ENCODE measurements around the gene NBEA. TPM values are rescaled to one million over a fixed set of nuclear protein-coding genes. Genes with fewer than 3 reads are reported as not detected.

Gene NBEA
- total RNA-seq, 5 donors from 2014 or later (not counting 1 experiment from before 2014, with no cell fraction given): 1.3 to 8.7 (median 3.7) TPM

- Mint-ChIP-seq H3K27me3 (no peaks in the 10 kb centered on the region), H3K4me3 (no peak overlapping the region), H3K36me3 (no peaks in the 10 kb centered on the region), H3K9me3 (peaks cover 0 to 3% (median 1%) of the 10 kb centered on the region in 3 donors), H3K27ac (no peak overlapping the region), H3K4me1 (no peaks in the 10 kb centered on the region)
- ATAC-seq (replicated peaks in 1 of 4) (no peak), DNase-seq (no peak)
- Histone ChIP-seq H3K9me3 (no peaks in the 10 kb centered on the region), H3K27ac (ENCODE audit: low read length) (no peak overlapping the region), H3K4me3 (ENCODE audit: control insufficient read depth in 1 of 2, extremely low read depth in 1 of 2, low read length in 1 of 2) (no peak overlapping the region), H3K4me1 (ENCODE audit: control insufficient read depth in 1 of 2, extremely low read depth in 1 of 2, insufficient read depth in 2 of 2, low read length in 2 of 2) (no peaks in the 10 kb centered on the region), H3K36me3 (ENCODE audit: control insufficient read depth in 2 of 2, extremely low read depth in 1 of 2, insufficient read depth in 1 of 2, low read length in 1 of 2) (no peaks in the 10 kb centered on the region), H3K27me3 (replicated peaks in 1 of 2; ENCODE audit: control insufficient read depth in 2 of 2, extremely low read depth in 1 of 2, insufficient read depth in 2 of 2, low read length in 1 of 2) (no peaks in the 10 kb centered on the region)
- CTCF ChIA-PET: no interaction called here
- POLR2A ChIA-PET: no interaction called here
Observed at GRCh38 chr13:35378939-35379338, 436.9 kb downstream of the NBEA start.

GRCh38 chr13:35379663-35380062, 437.6 kb downstream of the NBEA start:
- H3K27ac Mint-ChIP-seq: no peak overlapping the region
- CTCF ChIA-PET: no interaction called here
- no peaks in the 10 kb centered on the region for H3K4me1 Mint-ChIP-seq
- no peaks in the 10 kb centered on the region for H3K9me3 ChIP-seq
- no peak for ATAC-seq (replicated peaks in 1 of 4)
- no peaks in the 10 kb centered on the region for H3K27me3 ChIP-seq (replicated peaks in 1 of 2; ENCODE audit: control insufficient read depth in 2 of 2, extremely low read depth in 1 of 2, insufficient read depth in 2 of 2, low read length in 1 of 2)
- no peak for DNase-seq
- H3K27me3 Mint-ChIP-seq: no peaks in the 10 kb centered on the region
- no peak overlapping the region for H3K27ac ChIP-seq (ENCODE audit: low read length)
- no peaks in the 10 kb centered on the region for H3K9me3 Mint-ChIP-seq
- POLR2A ChIA-PET: no interaction called here
- no peak overlapping the region for H3K4me3 Mint-ChIP-seq
- no peaks in the 10 kb centered on the region for H3K4me1 ChIP-seq (ENCODE audit: control insufficient read depth in 1 of 2, extremely low read depth in 1 of 2, insufficient read depth in 2 of 2, low read length in 2 of 2)
- H3K36me3 Mint-ChIP-seq: no peaks in the 10 kb centered on the region
- no peaks in the 10 kb centered on the region for H3K36me3 ChIP-seq (ENCODE audit: control insufficient read depth in 2 of 2, extremely low read depth in 1 of 2, insufficient read depth in 1 of 2, low read length in 1 of 2)
- no peak overlapping the region for H3K4me3 ChIP-seq (ENCODE audit: control insufficient read depth in 1 of 2, extremely low read depth in 1 of 2, low read length in 1 of 2)

GRCh38 chr13:35387682-35388250, 445.7 kb downstream of the NBEA start:
- no peaks in the 10 kb centered on the region for H3K36me3 Mint-ChIP-seq
- no peaks in the 10 kb centered on the region for H3K4me1 ChIP-seq (ENCODE audit: control insufficient read depth in 1 of 2, extremely low read depth in 1 of 2, insufficient read depth in 2 of 2, low read length in 2 of 2)
- no peak overlapping the region for H3K27ac ChIP-seq (ENCODE audit: low read length)
- ATAC-seq (replicated peaks in 1 of 4): no peak
- no peaks in the 10 kb centered on the region for H3K9me3 ChIP-seq
- CTCF ChIA-PET: no interaction called here
- no CpG with 5 or more reads among the region's 6 CpGs for WGBS (ENCODE audit: insufficient coverage)
- no peak for DNase-seq
- no peaks in the 10 kb centered on the region for H3K27me3 ChIP-seq (replicated peaks in 1 of 2; ENCODE audit: control insufficient read depth in 2 of 2, extremely low read depth in 1 of 2, insufficient read depth in 2 of 2, low read length in 1 of 2)
- no peak overlapping the region for H3K4me3 Mint-ChIP-seq
- no peak overlapping the region for H3K4me3 ChIP-seq (ENCODE audit: control insufficient read depth in 1 of 2, extremely low read depth in 1 of 2, low read length in 1 of 2)
- POLR2A ChIA-PET: no interaction called here
- H3K36me3 ChIP-seq (ENCODE audit: control insufficient read depth in 2 of 2, extremely low read depth in 1 of 2, insufficient read depth in 1 of 2, low read length in 1 of 2): no peaks in the 10 kb centered on the region
- H3K27ac Mint-ChIP-seq: no peak overlapping the region
- H3K27me3 Mint-ChIP-seq: no peaks in the 10 kb centered on the region
- H3K9me3 Mint-ChIP-seq: peaks cover 0 to 2% (median under 1%) of the 10 kb centered on the region in 3 donors
- no peaks in the 10 kb centered on the region for H3K4me1 Mint-ChIP-seq

- Histone ChIP-seq H3K27me3 (replicated peaks in 1 of 2; ENCODE audit: control insufficient read depth in 2 of 2, extremely low read depth in 1 of 2, insufficient read depth in 2 of 2, low read length in 1 of 2) (no peaks in the 10 kb centered on the region), H3K4me3 (ENCODE audit: control insufficient read depth in 1 of 2, extremely low read depth in 1 of 2, low read length in 1 of 2) (no peak overlapping the region), H3K9me3 (no peaks in the 10 kb centered on the region), H3K27ac (ENCODE audit: low read length) (no peak overlapping the region), H3K36me3 (ENCODE audit: control insufficient read depth in 2 of 2, extremely low read depth in 1 of 2, insufficient read depth in 1 of 2, low read length in 1 of 2) (no peaks in the 10 kb centered on the region), H3K4me1 (ENCODE audit: control insufficient read depth in 1 of 2, extremely low read depth in 1 of 2, insufficient read depth in 2 of 2, low read length in 2 of 2) (no peaks in the 10 kb centered on the region)
- CTCF ChIA-PET: no interaction called here
- peaks cover 0 to 4% (median 2%) of the 10 kb centered on the region in 3 donors for H3K9me3 Mint-ChIP-seq
- POLR2A ChIA-PET: no interaction called here
- no peaks in the 10 kb centered on the region for H3K27me3 Mint-ChIP-seq
- H3K27ac Mint-ChIP-seq: no peak overlapping the region
- DNase-seq: no peak
- H3K36me3 Mint-ChIP-seq: no peaks in the 10 kb centered on the region
- H3K4me1 Mint-ChIP-seq: no peaks in the 10 kb centered on the region
- WGBS (ENCODE audit: insufficient coverage): 74% methylated on average over 3 of the region's 5 CpGs
- ATAC-seq (replicated peaks in 1 of 4): no peak
- H3K4me3 Mint-ChIP-seq: no peak overlapping the region
Observed at GRCh38 chr13:35388441-35389355, 446.6 kb downstream of the NBEA start.

- Histone ChIP-seq H3K4me1 (ENCODE audit: control insufficient read depth in 1 of 2, extremely low read depth in 1 of 2, insufficient read depth in 2 of 2, low read length in 2 of 2) (no peaks in the 10 kb centered on the region), H3K27me3 (replicated peaks in 1 of 2; ENCODE audit: control insufficient read depth in 2 of 2, extremely low read depth in 1 of 2, insufficient read depth in 2 of 2, low read length in 1 of 2) (no peaks in the 10 kb centered on the region), H3K36me3 (ENCODE audit: control insufficient read depth in 2 of 2, extremely low read depth in 1 of 2, insufficient read depth in 1 of 2, low read length in 1 of 2) (no peaks in the 10 kb centered on the region), H3K4me3 (ENCODE audit: control insufficient read depth in 1 of 2, extremely low read depth in 1 of 2, low read length in 1 of 2) (no peak overlapping the region), H3K9me3 (no peaks in the 10 kb centered on the region), H3K27ac (ENCODE audit: low read length) (no peak overlapping the region)
- Mint-ChIP-seq H3K27ac (no peak overlapping the region), H3K9me3 (peaks cover 0 to 4% (median 2%) of the 10 kb centered on the region in 3 donors), H3K36me3 (no peaks in the 10 kb centered on the region), H3K27me3 (no peaks in the 10 kb centered on the region), H3K4me3 (no peak overlapping the region), H3K4me1 (no peaks in the 10 kb centered on the region)
- DNase-seq (no peak), ATAC-seq (replicated peaks in 1 of 4) (no peak)
- ChIA-PET CTCF (no interaction called here), POLR2A (no interaction called here)
Observed at GRCh38 chr13:35389535-35389934, 447.5 kb downstream of the NBEA start.

GRCh38 chr13:35392768-35393167, 450.7 kb downstream of the NBEA start:
- H3K4me1 Mint-ChIP-seq: no peaks in the 10 kb centered on the region
- CTCF ChIA-PET: no interaction called here
- no peak overlapping the region for H3K27ac Mint-ChIP-seq
- H3K27me3 ChIP-seq (replicated peaks in 1 of 2; ENCODE audit: control insufficient read depth in 2 of 2, extremely low read depth in 1 of 2, insufficient read depth in 2 of 2, low read length in 1 of 2): no peaks in the 10 kb centered on the region
- WGBS (ENCODE audit: insufficient coverage): 80% methylated on average over 1 of the region's 2 CpGs
- peaks cover 4 to 10% (median 5%) of the 10 kb centered on the region in 3 donors for H3K9me3 Mint-ChIP-seq
- H3K27me3 Mint-ChIP-seq: no peaks in the 10 kb centered on the region
- no peak overlapping the region for H3K4me3 Mint-ChIP-seq
- no peak overlapping the region for H3K4me3 ChIP-seq (ENCODE audit: control insufficient read depth in 1 of 2, extremely low read depth in 1 of 2, low read length in 1 of 2)
- H3K36me3 Mint-ChIP-seq: no peaks in the 10 kb centered on the region
- DNase-seq (no peak), ATAC-seq (replicated peaks in 1 of 4) (no peak)
- POLR2A ChIA-PET: no interaction called here
- H3K4me1 ChIP-seq (ENCODE audit: control insufficient read depth in 1 of 2, extremely low read depth in 1 of 2, insufficient read depth in 2 of 2, low read length in 2 of 2): no peaks in the 10 kb centered on the region
- H3K9me3 ChIP-seq: no peaks in the 10 kb centered on the region
- no peaks in the 10 kb centered on the region for H3K36me3 ChIP-seq (ENCODE audit: control insufficient read depth in 2 of 2, extremely low read depth in 1 of 2, insufficient read depth in 1 of 2, low read length in 1 of 2)
- H3K27ac ChIP-seq (ENCODE audit: low read length): no peak overlapping the region
